Peyer's patch (tissue), 4 donors: ENCODE results near the gene DUOX1. TPM values are rescaled to one million over a fixed set of nuclear protein-coding genes. Genes with fewer than 3 reads are reported as not detected.

ENCODE experiments used
- DNase-seq, 3 donors: peaks; one replicate each; pipeline ENCODE4 v3.0.0-alpha.2; 2017 to 2019
- H3K27ac ChIP-seq, 4 donors: fragments of 200-600 bp; sonication (generic); one replicate each; pipeline ENCODE4 v1.5.1; 2016 to 2019
- H3K27me3 ChIP-seq, 2 donors: fragments of 200-600 bp; sonication (generic); one replicate each; pipeline ENCODE4 v1.5.1; 2019
- H3K36me3 ChIP-seq, 3 donors: fragments of 200-600 bp; sonication (generic); one replicate each; pipeline ENCODE4 v1.5.1; 2016 to 2019
- H3K4me1 ChIP-seq, 4 donors: fragments of 200-600 bp; sonication (generic); one replicate each; pipeline ENCODE4 v1.5.1; 2016 to 2019
- H3K4me3 ChIP-seq, 4 donors: fragments of 200-600 bp; sonication (generic); 1 replicate in 3 of 4; 2 replicates in 1 of 4; pipeline ENCODE4 v1.5.1; 2016 to 2019; ENCODE audit warnings: mild to moderate bottlenecking in 1 of 4
- H3K9me3 ChIP-seq, 4 donors: fragments of 200-600 bp; sonication (generic); one replicate each; pipeline ENCODE4 v1.5.1; 2016 to 2019; ENCODE audit warnings: mild to moderate bottlenecking in 1 of 4
- POLR2A ChIP-seq, 2 donors: fragments of 450-650 bp; IDR thresholded peaks; one replicate each; pipeline ENCODE4 v1.5.1; 2017; ENCODE audit warnings: antibody characterized with exemption in 2 of 2, mild to moderate bottlenecking in 2 of 2, moderate library complexity in 2 of 2
- total RNA-seq, 4 donors: library from RNA; depleted of rRNA; stranded (reverse); fragments of >200 nt; gene quantifications; one replicate each; pipeline ENCODE4 v1.1.0, GENCODE V29; 2016
- TF ChIP-seq, protein P1 (sequence below), 6 experiments: fragments of 450-650 bp in 4 of 6; fragments of 200-600 bp in 2 of 6; sonication (generic) in 1 of 6; IDR thresholded peaks; one replicate each; pipeline ENCODE4 v1.5.1; 2017 to 2019; ENCODE audit warnings: antibody characterized with exemption in 6 of 6, mild to moderate bottlenecking in 3 of 6, moderate library complexity in 1 of 6

The DUOX1 gene
- total RNA-seq, 4 donors from 2014 or later = 0.35 to 0.54 TPM; not detected in 2

DNA sequence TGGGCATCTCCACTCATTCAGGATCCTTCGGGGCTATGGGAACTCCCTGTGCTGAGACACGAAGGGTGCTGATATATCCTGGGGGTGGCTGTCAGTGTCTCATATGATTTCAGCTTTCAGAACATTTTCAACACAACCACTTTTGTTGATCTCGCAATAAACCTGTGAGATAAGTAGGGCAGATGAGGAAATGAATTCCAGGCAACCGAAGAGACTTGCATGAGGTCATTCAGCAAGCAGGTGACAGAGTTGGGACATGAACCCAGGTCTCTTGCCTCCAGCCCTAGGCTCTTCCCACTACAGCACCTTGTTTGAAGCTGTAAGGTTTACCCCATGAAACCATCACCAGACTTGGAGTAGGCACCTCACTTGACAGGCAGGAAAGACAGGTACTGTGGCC lies 16.6 kb downstream of the DUOX1 start:
- TF ChIP-seq, protein P1, sequence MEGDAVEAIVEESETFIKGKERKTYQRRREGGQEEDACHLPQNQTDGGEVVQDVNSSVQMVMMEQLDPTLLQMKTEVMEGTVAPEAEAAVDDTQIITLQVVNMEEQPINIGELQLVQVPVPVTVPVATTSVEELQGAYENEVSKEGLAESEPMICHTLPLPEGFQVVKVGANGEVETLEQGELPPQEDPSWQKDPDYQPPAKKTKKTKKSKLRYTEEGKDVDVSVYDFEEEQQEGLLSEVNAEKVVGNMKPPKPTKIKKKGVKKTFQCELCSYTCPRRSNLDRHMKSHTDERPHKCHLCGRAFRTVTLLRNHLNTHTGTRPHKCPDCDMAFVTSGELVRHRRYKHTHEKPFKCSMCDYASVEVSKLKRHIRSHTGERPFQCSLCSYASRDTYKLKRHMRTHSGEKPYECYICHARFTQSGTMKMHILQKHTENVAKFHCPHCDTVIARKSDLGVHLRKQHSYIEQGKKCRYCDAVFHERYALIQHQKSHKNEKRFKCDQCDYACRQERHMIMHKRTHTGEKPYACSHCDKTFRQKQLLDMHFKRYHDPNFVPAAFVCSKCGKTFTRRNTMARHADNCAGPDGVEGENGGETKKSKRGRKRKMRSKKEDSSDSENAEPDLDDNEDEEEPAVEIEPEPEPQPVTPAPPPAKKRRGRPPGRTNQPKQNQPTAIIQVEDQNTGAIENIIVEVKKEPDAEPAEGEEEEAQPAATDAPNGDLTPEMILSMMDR (IDR thresholded peaks at IDR 0.05) = no peak
- no peak for TF ChIP-seq POLR2A (IDR thresholded peaks at IDR 0.05)
- H3K27ac ChIP-seq = no peak overlapping the region
- no peaks in the 10 kb centered on the region for H3K4me1 ChIP-seq
- H3K9me3 ChIP-seq = no peaks in the 10 kb centered on the region
- H3K4me3 ChIP-seq = no peak overlapping the region
- H3K36me3 ChIP-seq = no peaks in the 10 kb centered on the region
- H3K27me3 ChIP-seq = no peaks in the 10 kb centered on the region
- no peak for DNase-seq

DNA sequence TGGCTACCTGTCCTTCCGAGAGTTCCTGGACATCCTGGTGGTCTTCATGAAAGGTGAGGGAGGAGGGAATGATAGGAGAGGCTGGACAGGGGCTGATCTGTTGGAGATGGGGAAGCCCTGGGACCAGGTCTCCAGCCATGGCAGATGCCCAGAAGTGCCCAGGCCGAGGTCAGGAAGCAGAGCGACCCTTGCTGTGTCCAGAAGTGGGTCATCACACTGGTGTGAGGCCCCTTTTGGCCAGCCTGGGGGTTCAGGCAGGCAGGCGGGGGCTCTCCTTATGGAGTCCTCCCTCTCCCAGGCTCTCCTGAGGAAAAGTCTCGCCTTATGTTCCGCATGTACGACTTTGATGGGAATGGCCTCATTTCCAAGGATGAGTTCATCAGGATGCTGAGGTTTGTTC lies 17.8 kb downstream of the DUOX1 start:
- H3K36me3 ChIP-seq = no peaks in the 10 kb centered on the region
- no peaks in the 10 kb centered on the region for H3K9me3 ChIP-seq
- H3K27me3 ChIP-seq = no peaks in the 10 kb centered on the region
- H3K27ac ChIP-seq = no peak overlapping the region
- TF ChIP-seq, protein P1 (IDR thresholded peaks at IDR 0.05) = no peak
- no peak for TF ChIP-seq POLR2A (IDR thresholded peaks at IDR 0.05)
- no peak for DNase-seq
- no peak overlapping the region for H3K4me3 ChIP-seq
- no peaks in the 10 kb centered on the region for H3K4me1 ChIP-seq

DNA sequence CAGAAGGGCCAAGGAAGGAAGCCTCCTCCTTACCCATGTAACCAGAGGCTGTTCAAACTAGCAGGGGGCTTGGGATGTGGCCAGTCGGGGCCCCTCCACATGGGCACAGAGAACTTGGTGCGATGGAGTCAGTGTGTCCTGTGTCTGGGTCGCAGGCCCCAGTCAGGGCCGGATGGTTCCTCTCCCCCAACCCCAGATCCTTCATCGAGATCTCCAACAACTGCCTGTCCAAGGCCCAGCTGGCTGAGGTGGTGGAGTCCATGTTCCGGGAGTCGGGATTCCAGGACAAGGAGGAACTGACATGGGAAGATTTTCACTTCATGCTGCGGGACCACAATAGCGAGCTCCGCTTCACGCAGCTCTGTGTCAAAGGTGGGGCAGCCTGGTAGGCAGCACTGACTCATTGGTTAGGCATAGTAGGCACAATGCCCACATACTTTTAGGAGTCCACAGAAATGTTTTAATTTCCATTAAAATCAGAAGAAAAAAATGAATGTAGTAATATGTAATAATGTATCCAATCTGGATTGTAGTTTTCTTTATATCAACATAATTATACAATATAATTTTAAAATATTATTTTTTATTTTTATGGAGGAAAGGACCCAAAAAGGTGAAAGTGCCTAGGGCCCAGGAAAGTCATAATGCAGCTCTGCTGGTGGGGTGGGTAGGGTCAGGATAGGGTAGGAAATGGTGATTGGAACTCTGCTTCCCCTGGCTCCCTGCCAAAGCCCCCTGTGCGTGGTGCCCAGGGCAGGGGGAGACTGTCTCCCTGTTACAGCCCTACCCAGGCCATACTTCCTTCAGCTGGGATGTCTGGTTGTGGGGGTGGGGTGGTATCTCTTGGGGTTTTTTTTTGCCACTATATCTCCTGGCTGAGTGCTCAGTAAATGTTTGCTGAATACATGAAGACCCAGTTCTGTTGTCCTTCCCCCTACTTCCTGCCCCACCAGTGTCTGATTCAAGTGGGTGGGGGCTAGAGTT lies 18.6 kb downstream of the DUOX1 start:
- peak in 1 of 3 donors; percentile 41 for DNase-seq
- no peak overlapping the region for H3K4me3 ChIP-seq
- H3K9me3 ChIP-seq = no peaks in the 10 kb centered on the region
- no peaks in the 10 kb centered on the region for H3K36me3 ChIP-seq
- no peak for TF ChIP-seq POLR2A (IDR thresholded peaks at IDR 0.05)
- H3K27me3 ChIP-seq = no peaks in the 10 kb centered on the region
- no peaks in the 10 kb centered on the region for H3K4me1 ChIP-seq
- no peak overlapping the region for H3K27ac ChIP-seq

DNA sequence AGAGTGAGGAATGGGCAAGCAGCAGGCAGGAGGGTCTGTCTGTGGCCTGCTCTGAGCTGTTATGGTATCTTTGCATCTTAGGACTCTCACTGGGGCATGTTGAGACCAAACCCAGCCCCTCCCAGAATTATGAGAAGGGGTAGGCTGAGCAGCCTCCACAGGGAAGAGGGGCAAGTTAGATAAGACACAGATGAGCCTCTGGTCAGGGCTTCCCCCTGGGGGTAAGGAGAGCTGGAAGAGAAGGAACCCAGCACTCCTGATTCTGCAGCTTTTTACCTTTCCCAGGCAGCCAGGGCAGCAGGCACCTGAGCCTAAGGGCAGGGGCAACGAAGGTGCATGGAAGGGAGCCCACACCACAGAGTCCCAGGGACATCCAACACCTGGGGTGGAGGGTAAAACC lies 19.3 kb downstream of the DUOX1 start:
- Histone ChIP-seq H3K9me3 (no peaks in the 10 kb centered on the region), H3K4me3 (no peak overlapping the region), H3K27ac (no peak overlapping the region), H3K36me3 (no peaks in the 10 kb centered on the region), H3K27me3 (no peaks in the 10 kb centered on the region), H3K4me1 (no peaks in the 10 kb centered on the region)
- DNase-seq = peak in 1 of 3 donors; percentile 10
- TF ChIP-seq, protein P1 (IDR thresholded peaks at IDR 0.05) = no peak
- no peak for TF ChIP-seq POLR2A (IDR thresholded peaks at IDR 0.05)

DNA sequence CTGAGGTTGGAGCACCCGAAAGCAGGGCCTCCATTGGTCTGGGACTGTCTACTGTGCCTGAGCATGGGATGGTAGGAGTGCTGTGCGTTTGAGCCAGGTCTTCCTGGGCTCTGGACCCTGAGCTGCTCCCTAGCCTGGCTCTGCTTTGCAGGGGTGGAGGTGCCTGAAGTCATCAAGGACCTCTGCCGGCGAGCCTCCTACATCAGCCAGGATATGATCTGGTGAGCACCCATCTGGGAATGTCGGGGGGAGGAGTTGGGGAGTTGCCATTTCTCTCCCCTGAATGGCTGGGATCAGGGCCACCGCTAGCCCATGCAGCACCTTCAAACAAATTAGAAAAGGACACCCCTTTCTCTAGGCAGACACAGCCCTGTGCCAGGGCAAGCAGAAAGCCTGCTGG lies 20.7 kb downstream of the DUOX1 start:
- no peaks in the 10 kb centered on the region for H3K36me3 ChIP-seq
- DNase-seq = no peak
- H3K4me3 ChIP-seq = no peak overlapping the region
- no peaks in the 10 kb centered on the region for H3K27me3 ChIP-seq
- no peaks in the 10 kb centered on the region for H3K4me1 ChIP-seq
- H3K9me3 ChIP-seq = no peaks in the 10 kb centered on the region
- H3K27ac ChIP-seq = no peak overlapping the region
- no peak for TF ChIP-seq POLR2A (IDR thresholded peaks at IDR 0.05)
- TF ChIP-seq, protein P1 (IDR thresholded peaks at IDR 0.05) = no peak

DNA sequence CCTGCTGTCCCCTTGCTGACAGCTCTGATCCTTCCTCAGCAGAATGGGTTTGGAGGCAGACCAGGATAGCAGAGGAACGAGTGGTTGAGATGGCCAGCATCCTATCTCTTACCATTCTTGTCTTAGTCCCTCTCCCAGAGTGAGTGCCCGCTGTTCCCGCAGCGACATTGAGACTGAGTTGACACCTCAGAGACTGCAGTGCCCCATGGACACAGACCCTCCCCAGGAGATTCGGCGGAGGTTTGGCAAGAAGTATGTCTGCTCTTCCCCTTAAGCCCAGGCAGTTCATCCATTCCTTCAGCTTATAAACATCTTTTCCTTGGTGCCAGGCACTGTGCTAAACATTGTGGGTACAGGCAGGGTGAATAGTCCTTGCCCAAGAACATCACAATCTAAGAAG lies 21.2 kb downstream of the DUOX1 start:
- TF ChIP-seq, protein P1 (IDR thresholded peaks at IDR 0.05) = no peak
- no peak for TF ChIP-seq POLR2A (IDR thresholded peaks at IDR 0.05)
- no peaks in the 10 kb centered on the region for H3K9me3 ChIP-seq
- no peaks in the 10 kb centered on the region for H3K27me3 ChIP-seq
- no peaks in the 10 kb centered on the region for H3K36me3 ChIP-seq
- H3K4me3 ChIP-seq = no peak overlapping the region
- no peak overlapping the region for H3K27ac ChIP-seq
- DNase-seq = no peak
- H3K4me1 ChIP-seq = no peaks in the 10 kb centered on the region
